ENCODE data around the gene ZDHHC13. TPM values are rescaled to one million over a fixed set of nuclear protein-coding genes. Genes with fewer than 3 reads are reported as not detected.

The ZDHHC13 gene
- total and polyA plus RNA-seq, 2 of the 4 experiments (the other 2 are of a cell fraction), result 7.2 to 15.1 TPM

- CTCF ChIA-PET, result no interaction called here
- H3K9me3 ChIP-seq (ENCODE audit: control insufficient read depth, insufficient read depth, low read length), result no peaks in the 10 kb centered on the region
- no peaks in the 10 kb centered on the region for H3K4me1 ChIP-seq (ENCODE audit: control insufficient read depth, insufficient read depth, low read length)
- no peak overlapping the region for H4K91ac ChIP-seq (ENCODE audit: insufficient read depth, low read depth, low read length)
- no peak overlapping the region for H2AK5ac ChIP-seq (ENCODE audit: low read depth, low read length)
- H2AK9ac ChIP-seq (replicated peaks; ENCODE audit: low read depth, low read length, poor library complexity), result no peak overlapping the region
- H3K9me1 ChIP-seq (ENCODE audit: insufficient read depth, low read length), result 0 out of 2 replicates have a peak, but pooled peaks cover 3% of the 10 kb centered on the region
- H3K27ac ChIP-seq (ENCODE audit: insufficient read depth, low read length), result no peak overlapping the region
- H3K36me3 ChIP-seq (ENCODE audit: control insufficient read depth, insufficient read depth, low read length), result no peaks in the 10 kb centered on the region
- no peak overlapping the region for H3K4me2 ChIP-seq (ENCODE audit: low read depth, low read length)
- no peaks in the 10 kb centered on the region for H3K27me3 ChIP-seq (ENCODE audit: control insufficient read depth, insufficient read depth, low read length)
- H4K5ac ChIP-seq (ENCODE audit: low read depth, low read length), result no peak overlapping the region
- no peak overlapping the region for H3K18ac ChIP-seq (ENCODE audit: low read depth, low read length)
- no peak overlapping the region for H2BK20ac ChIP-seq (ENCODE audit: low read depth, low read length)
- H3K23ac ChIP-seq (ENCODE audit: low read depth, low read length), result no peak overlapping the region
- 100% methylated on average over 1 of the region's 6 CpGs; no CpG with 5 or more reads in 1 of the 2 experiments for WGBS, 2 experiments (ENCODE audit: extremely low coverage in 2 of 2, insufficient read length in 1 of 2)
- no peak overlapping the region for H4K8ac ChIP-seq (ENCODE audit: low read depth in 2 of 2, low read length in 2 of 2)
- H3K9ac ChIP-seq (ENCODE audit: low read depth, low read length), result no peak overlapping the region
- ATAC-seq (ENCODE audit: low read depth) (no peak), DNase-seq (no peak)
- no peak overlapping the region for H3K4ac ChIP-seq (ENCODE audit: low read depth, low read length)
- H2BK120ac ChIP-seq (ENCODE audit: low read depth, low read length), result no peak overlapping the region
- no peak overlapping the region for H3K56ac ChIP-seq (ENCODE audit: extremely low read depth, insufficient read depth, low read length)
- no peak overlapping the region for H2BK5ac ChIP-seq (ENCODE audit: low read depth, low read length, poor library complexity, severe bottlenecking)
- no peaks in the 10 kb centered on the region for H3K79me1 ChIP-seq (ENCODE audit: low read depth in 1 of 2, low read length in 2 of 2)
- intact Hi-C loops (cut with micrococcal nuclease), result no loop called here
- H3K14ac ChIP-seq (replicated peaks; ENCODE audit: low read depth, low read length), result no peak overlapping the region
- dilution Hi-C loops (cut with HindIII; ENCODE audit: low sequenced_read_pairs, unreplicated experiment), result no loop called here
- H4K20me1 ChIP-seq (ENCODE audit: insufficient read depth, low read length), result no peaks in the 10 kb centered on the region
- H3K4me3 ChIP-seq (ENCODE audit: insufficient read depth, low read depth, low read length), result no peak overlapping the region
- no peak overlapping the region for H2BK15ac ChIP-seq (ENCODE audit: low read depth, low read length)
- no TSS peak for BruUV-seq (replicated peaks)
- in situ Hi-C loops (cut with MboI; ENCODE audit: low sequenced_read_pairs), result no loop called here
- POLR2A ChIA-PET (ENCODE audit: unreplicated experiment), result no interaction called here
- no peak for TF ChIP-seq FOS (IDR thresholded peaks at IDR 0.05; ENCODE audit: low read depth, low read length)
- no peak for TF ChIP-seq MAFK (IDR thresholded peaks at IDR 0.05; ENCODE audit: low read depth, low read length)
- TF ChIP-seq POLR2A (IDR thresholded peaks at IDR 0.05; ENCODE audit: low read depth, low read length), result no peak
- no peak for TF ChIP-seq CEBPB (IDR thresholded peaks at IDR 0.05; ENCODE audit: low read depth, low read length)
- TF ChIP-seq CTCF (conservative IDR thresholded peaks at IDR 0.05; ENCODE audit: low read depth, low read length), result no peak
- no peak for TF ChIP-seq RCOR1 (IDR thresholded peaks at IDR 0.05; ENCODE audit: insufficient replicate concordance, low read length)
- no peak for TF ChIP-seq MXI1 (IDR thresholded peaks at IDR 0.05; ENCODE audit: borderline replicate concordance, low read depth, low read length)
- no peak for TF ChIP-seq RFX5 (IDR thresholded peaks at IDR 0.05; ENCODE audit: low read depth, low read length)
- TF ChIP-seq RAD21 (IDR thresholded peaks at IDR 0.05; ENCODE audit: low read length), result no peak
- no peak for TF ChIP-seq ELK1 (IDR thresholded peaks at IDR 0.05; ENCODE audit: borderline replicate concordance, low read depth, low read length)
- TF ChIP-seq CHD1 (IDR thresholded peaks at IDR 0.05; ENCODE audit: low read depth, low read length), result no peak
- TF ChIP-seq MAZ (IDR thresholded peaks at IDR 0.05; ENCODE audit: borderline replicate concordance, low read depth, low read length), result no peak
- TF ChIP-seq SMC3 (IDR thresholded peaks at IDR 0.05; ENCODE audit: low read depth, low read length), result no peak
- TF ChIP-seq NFE2L2 (IDR thresholded peaks at IDR 0.05; ENCODE audit: low read depth, low read length), result no peak
- no peak for TF ChIP-seq BHLHE40 (IDR thresholded peaks at IDR 0.05; ENCODE audit: low read depth, low read length)
- no peak for TF ChIP-seq USF2 (IDR thresholded peaks at IDR 0.05; ENCODE audit: low read depth, low read length)
- H2AFZ ChIP-seq (replicated peaks; ENCODE audit: low read length, poor library complexity), result no peak overlapping the region
Measured at GRCh38 chr11:19185516-19186052, 68.6 kb downstream of the ZDHHC13 start.
